H1 (cell line): Measurements from ENCODE around the gene ISOC2. TPM values are rescaled to one million over a fixed set of nuclear protein-coding genes. Genes with fewer than 3 reads are reported as not detected.

Source experiments
- BACH1 ChIP-seq: IDR thresholded peaks from 2 replicates; pipeline ENCODE4 v1.6.1; 2012; ENCODE audit warnings: low read length, improper control_type of control experiment
- EP300 ChIP-seq, 2 experiments: IDR thresholded peaks; 1 replicate in 1 of 2; 2 replicates in 1 of 2; pipeline ENCODE4 v1.6.1; 2011 to 2012; ENCODE audit warnings: low read depth in 2 of 2, low read length in 2 of 2, mild to moderate bottlenecking in 2 of 2, borderline replicate concordance in 1 of 2, inconsistent platforms in 1 of 2, moderate library complexity in 1 of 2
- FOSL1 ChIP-seq: IDR thresholded peaks from 2 replicates; pipeline ENCODE4 v1.6.1; 2011; ENCODE audit warnings: mild to moderate bottlenecking, low read depth, low read length, moderate library complexity; ENCODE audit not compliant: insufficient read depth
- GABPA ChIP-seq: IDR thresholded peaks from 2 replicates; pipeline ENCODE4 v1.6.1; 2011; ENCODE audit warnings: mild to moderate bottlenecking, low read length, moderate library complexity, borderline replicate concordance; ENCODE audit not compliant: insufficient read depth
- MAX ChIP-seq: IDR thresholded peaks from 2 replicates; pipeline ENCODE4 v1.6.1; 2012; ENCODE audit warnings: inconsistent platforms
- POLR2A ChIP-seq, 2 experiments: IDR thresholded peaks; 1 replicate in 1 of 2; 2 replicates in 1 of 2; pipeline ENCODE4 v1.6.1; 2011; ENCODE audit warnings: low read depth in 2 of 2, low read length in 2 of 2, mild to moderate bottlenecking in 2 of 2; ENCODE audit errors: control extremely low read depth in 1 of 2
- RBBP5 ChIP-seq: IDR thresholded peaks from 2 replicates; pipeline ENCODE4 v1.7.1; 2012; ENCODE audit warnings: low read depth, mild to moderate bottlenecking, inconsistent platforms, low read length, moderate library complexity, borderline replicate concordance
- polyA plus RNA-seq, 7 experiments: library from polyadenylated mRNA; depleted of rRNA in 3 of 7; stranded (reverse) in 5 of 7; unstranded in 2 of 7; fragments of >200 nt in 5 of 7; fragments of 200-250 nt in 2 of 7; gene quantifications; 1 replicate in 5 of 7; 2 replicates in 1 of 7; 4 replicates in 1 of 7; pipeline versions ENCODE4 v1.2.1 to v1.2.3, GENCODE V29; 2011 to 2013; ENCODE audit warnings: missing spikeins in 2 of 7, mixed read lengths in 2 of 7
- total RNA-seq: library from RNA; stranded (reverse); fragmentation: NEBNext Ultra II Directional; extraction: Animal tissue kit (Norgen Biotek cat#: 25700); gene quantifications from 2 replicates; pipeline ENCODE4 v1.2.1, GENCODE V29; 2021

The ISOC2 gene
- total and polyA plus RNA-seq, 2 of the 8 experiments (the other 6 are each of a cell fraction or from before 2014, with no cell fraction given): 96.9 to 152 TPM

DNA sequence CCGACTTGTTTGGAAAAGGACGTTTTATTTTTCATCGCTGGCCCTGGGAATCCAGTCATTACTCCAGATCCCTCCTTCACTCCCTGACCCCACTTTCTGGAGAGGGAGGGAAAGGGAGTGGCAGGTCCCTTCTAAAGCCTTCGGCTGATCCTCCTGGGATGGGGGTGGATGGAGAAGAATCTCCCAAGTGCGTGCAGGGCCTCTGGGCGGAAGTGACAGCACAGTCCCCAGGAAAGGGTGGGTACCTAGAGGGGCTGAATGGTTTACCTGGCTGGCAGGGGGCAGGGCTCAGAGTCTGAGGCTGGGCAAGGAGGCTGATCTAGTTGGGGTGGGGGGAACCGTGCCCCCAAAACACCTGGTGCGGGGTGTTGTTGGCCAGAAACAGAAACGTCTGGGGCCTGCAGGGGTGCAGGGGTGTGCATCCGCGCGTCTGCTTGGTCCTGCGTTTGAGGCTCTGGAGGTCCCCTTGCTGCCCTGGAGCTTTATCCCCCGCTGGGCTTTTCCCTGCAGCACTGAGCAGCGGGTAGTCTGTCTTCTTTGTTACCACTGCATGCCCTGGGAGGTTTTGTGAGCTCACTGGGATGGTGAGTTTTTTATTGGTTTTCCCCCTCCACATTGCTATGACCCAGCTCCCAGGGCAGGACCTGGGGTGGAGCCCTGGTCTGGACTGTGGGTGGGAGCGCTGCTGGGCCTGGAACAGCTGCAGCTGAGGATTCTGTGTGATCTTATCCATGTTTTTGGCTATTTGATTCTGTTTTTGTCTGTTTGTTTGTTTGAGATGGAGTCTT lies 12.0 kb upstream of the ISOC2 start (continued):
- TF ChIP-seq POLR2A (IDR thresholded peaks at IDR 0.05; ENCODE audit: control extremely low read depth in 1 of 2, low read depth in 2 of 2, low read length in 2 of 2) (no peak), MAX (no peak), BACH1 (no peak), RBBP5 (no peak), GABPA (no peak), EP300 (IDR thresholded peaks at IDR 0.05; ENCODE audit: borderline replicate concordance in 1 of 2, low read depth in 2 of 2, low read length in 2 of 2) (no peak), FOSL1 (no peak)
